Measurements from ENCODE around the gene ADAMTS1. TPM values are rescaled to one million over a fixed set of nuclear protein-coding genes. Genes with fewer than 3 reads are reported as not detected.

The ADAMTS1 gene
- total RNA-seq, 2 experiments from 2014 or later, result not detected

DNA sequence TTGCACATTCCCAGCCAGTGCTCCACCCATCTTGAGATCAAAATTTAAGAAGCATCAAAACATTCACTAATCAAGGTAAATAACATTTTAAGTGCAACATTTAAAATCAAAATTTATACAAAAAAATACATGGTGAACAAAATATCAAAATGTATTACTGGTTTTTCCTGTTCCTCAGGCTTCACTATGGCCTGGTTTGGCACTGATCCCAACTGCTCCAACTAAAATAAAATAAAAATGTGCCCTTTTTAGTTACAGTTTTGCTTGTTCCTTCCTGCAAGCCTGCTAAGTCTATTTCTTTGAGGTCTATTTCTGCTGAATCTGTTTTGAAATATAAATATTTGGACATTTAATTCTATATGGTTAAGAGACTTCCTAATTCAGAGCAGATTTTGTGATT is 54.9 kb downstream of the ADAMTS1 start:
- no peaks in the 10 kb centered on the region for H3K36me3 Mint-ChIP-seq

DNA sequence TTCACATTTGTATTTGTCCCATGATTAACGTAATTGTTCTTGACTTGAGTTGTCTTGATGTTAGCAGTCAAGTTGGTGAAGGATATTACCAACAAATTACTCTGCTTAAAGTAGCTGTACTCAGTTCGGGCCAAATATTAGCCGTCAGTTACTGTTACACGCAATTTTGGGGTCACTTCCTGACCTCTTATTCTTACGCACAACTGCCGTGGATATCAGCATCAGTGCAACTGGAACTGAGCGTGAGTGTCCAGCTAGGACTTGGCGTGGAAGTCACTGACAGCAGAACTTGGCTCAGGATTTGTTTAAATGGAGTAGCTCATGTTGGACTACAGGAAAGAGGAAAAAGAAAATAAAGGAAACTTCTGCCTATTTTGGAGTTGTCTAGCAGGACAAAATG is 56.4 kb downstream of the ADAMTS1 start:
- Mint-ChIP-seq H3K36me3 (no peaks in the 10 kb centered on the region), H3K9me3 (no peaks in the 10 kb centered on the region), H3K4me3 (no peak overlapping the region), H3K27ac (no peak overlapping the region), H3K27me3 (no peaks in the 10 kb centered on the region), H3K4me1 (ENCODE audit: low read depth) (no peaks in the 10 kb centered on the region)
- intact Hi-C loops (cut with micrococcal nuclease), result no loop called here
- ChIA-PET CTCF (no interaction called here), POLR2A (no interaction called here)
- DNase-seq, result no peak

More for the DNA sequence above, 54.9 kb downstream of the ADAMTS1 start:
- POLR2A ChIA-PET, result no interaction called here
- H3K9me3 Mint-ChIP-seq, result no peaks in the 10 kb centered on the region
- no peak overlapping the region for H3K27ac Mint-ChIP-seq
- no peak for DNase-seq
- no peaks in the 10 kb centered on the region for H3K27me3 Mint-ChIP-seq
- no peak overlapping the region for H3K4me3 Mint-ChIP-seq
- CTCF ChIA-PET, result no interaction called here
- intact Hi-C loops (cut with micrococcal nuclease), result no loop called here
- no peaks in the 10 kb centered on the region for H3K4me1 Mint-ChIP-seq (ENCODE audit: low read depth)

Other genes starting within 250 kb of the ADAMTS1 start
- gene ADAMTS5, start 121.7 kb upstream of the ADAMTS1 start, total RNA-seq, result not detected

Data from activated CD4-positive, alpha-beta memory T cell treated with anti-CD3 and anti-CD28 coated beads for 36 hours (primary cell).